Activated B cell treated with CpG ODN at 0.5 μM for 24 hours (primary cell): ENCODE data around the gene TNFAIP2. TPM values are rescaled to one million over a fixed set of nuclear protein-coding genes. Genes with fewer than 3 reads are reported as not detected.
"Not testable (repeated sequence)": the region's sequence is repeated elsewhere in the genome, so short reads cannot be mapped to it uniquely, and the experiment has no call there.

ENCODE experiments used
- ATAC-seq: fragments of 200-7000 bp; cut with Tn5 transposase; one replicate; pipeline ENCODE4 v1.10.0; 2021; ENCODE audit warnings: low read depth, mild to moderate bottlenecking, moderate library complexity
- CTCF ChIA-PET: fragments of 350-600 bp; sonication (Branson Sonifier 250); formaldehyde crosslinking; loops from one replicate; lab custom pipeline; 2021; ENCODE audit warnings: antibody characterized with exemption; lab: Charles Lee
- POLR2A ChIA-PET: fragments of 350-600 bp; sonication (Branson Sonifier 250); formaldehyde crosslinking; loops from one replicate; lab custom pipeline; 2021; ENCODE audit warnings: antibody characterized with exemption; lab: Charles Lee
- DNase-seq: peaks from one replicate; pipeline ENCODE4 v3.0.0; 2022
- H3K27ac Mint-ChIP-seq: one replicate; pipeline ENCODE4 v1.8.0; 2020; ENCODE audit warnings: mixed read lengths
- H3K27me3 Mint-ChIP-seq: one replicate; pipeline ENCODE4 v1.8.0; 2021; ENCODE audit warnings: mixed read lengths
- H3K36me3 Mint-ChIP-seq: one replicate; pipeline ENCODE4 v1.8.0; 2021; ENCODE audit warnings: low read depth, mixed read lengths
- H3K4me1 Mint-ChIP-seq: one replicate; pipeline ENCODE4 v1.8.0; 2021; ENCODE audit warnings: mixed read lengths
- H3K4me3 Mint-ChIP-seq: one replicate; pipeline ENCODE4 v1.8.0; 2020; ENCODE audit warnings: mild to moderate bottlenecking, mixed read lengths
- H3K9me3 Mint-ChIP-seq: one replicate; pipeline ENCODE4 v1.8.0; 2020; ENCODE audit warnings: mixed read lengths
- intact Hi-C: fragments of 100-400 bp; cut with micrococcal nuclease; formaldehyde crosslinking; loops from one replicate; pipeline ENCODE4 v1.15.1; 2024
- total RNA-seq: library from RNA; stranded (reverse); gene quantifications from 2 replicates; pipeline ENCODE4 v1.2.3, GENCODE V29; 2022
- TF ChIP-seq, protein P1 (sequence below): fragments of 200-600 bp; IDR thresholded peaks from one replicate; pipeline ENCODE4 v1.8.0; 2022; ENCODE audit warnings: antibody characterized with exemption, mild to moderate bottlenecking

TNFAIP2 gene
- total RNA-seq, 1 donor from 2014 or later: 4.1 TPM

DNA sequence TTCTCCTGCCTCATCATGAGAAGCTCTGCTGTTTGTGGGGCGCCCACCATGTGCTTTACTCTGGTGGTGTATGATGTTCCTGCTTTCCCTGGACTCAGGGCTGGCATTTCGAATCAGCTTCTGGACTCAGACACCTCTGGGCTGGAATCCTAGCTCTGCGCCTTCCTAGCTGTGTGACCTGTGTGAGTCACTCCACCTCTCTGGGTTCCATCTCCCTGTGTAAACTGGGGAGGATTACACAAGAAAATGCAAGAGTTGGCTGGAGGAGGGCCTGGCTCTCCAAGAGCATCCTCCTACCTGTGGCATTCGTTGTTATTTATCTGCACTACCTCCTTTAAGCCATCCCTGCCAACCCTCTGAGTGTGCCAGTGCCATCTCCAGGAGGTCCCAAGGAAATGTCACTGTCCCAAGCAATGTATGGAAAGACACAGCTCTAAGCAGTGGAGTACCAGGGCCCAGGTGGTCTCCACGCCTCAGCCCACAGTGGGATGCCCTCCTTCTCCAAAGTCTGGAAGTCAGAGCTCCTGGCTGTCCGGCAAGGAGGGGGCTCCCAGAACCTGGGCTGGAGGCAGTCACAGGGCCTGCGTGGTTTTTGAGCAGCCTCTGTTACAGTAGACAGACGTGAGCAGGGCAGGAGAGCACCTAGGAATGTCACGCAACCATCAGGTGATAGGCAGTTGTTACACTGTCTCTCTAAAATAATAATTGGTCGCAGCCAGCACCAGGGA lies 7.3 kb upstream of the TNFAIP2 start:
- Mint-ChIP-seq H3K9me3 (no peaks in the 10 kb centered on the region), H3K27me3 (peaks cover 4% of the 10 kb centered on the region), H3K27ac (no peak overlapping the region), H3K4me1 (peaks cover 24% of the 10 kb centered on the region), H3K4me3 (no peak overlapping the region), H3K36me3 (no peaks in the 10 kb centered on the region)
- intact Hi-C loops: no loop called here
- no peak for ATAC-seq
- CTCF ChIA-PET: interaction anchor here (2.6 kb wide), 1 partner anchor 11 kb away, joined by 13 read pairs; no protein-coding TSS in a partner anchor
- no peak for DNase-seq
- POLR2A ChIA-PET: no interaction called here
- TF ChIP-seq, protein P1, sequence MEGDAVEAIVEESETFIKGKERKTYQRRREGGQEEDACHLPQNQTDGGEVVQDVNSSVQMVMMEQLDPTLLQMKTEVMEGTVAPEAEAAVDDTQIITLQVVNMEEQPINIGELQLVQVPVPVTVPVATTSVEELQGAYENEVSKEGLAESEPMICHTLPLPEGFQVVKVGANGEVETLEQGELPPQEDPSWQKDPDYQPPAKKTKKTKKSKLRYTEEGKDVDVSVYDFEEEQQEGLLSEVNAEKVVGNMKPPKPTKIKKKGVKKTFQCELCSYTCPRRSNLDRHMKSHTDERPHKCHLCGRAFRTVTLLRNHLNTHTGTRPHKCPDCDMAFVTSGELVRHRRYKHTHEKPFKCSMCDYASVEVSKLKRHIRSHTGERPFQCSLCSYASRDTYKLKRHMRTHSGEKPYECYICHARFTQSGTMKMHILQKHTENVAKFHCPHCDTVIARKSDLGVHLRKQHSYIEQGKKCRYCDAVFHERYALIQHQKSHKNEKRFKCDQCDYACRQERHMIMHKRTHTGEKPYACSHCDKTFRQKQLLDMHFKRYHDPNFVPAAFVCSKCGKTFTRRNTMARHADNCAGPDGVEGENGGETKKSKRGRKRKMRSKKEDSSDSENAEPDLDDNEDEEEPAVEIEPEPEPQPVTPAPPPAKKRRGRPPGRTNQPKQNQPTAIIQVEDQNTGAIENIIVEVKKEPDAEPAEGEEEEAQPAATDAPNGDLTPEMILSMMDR: no peak

DNA sequence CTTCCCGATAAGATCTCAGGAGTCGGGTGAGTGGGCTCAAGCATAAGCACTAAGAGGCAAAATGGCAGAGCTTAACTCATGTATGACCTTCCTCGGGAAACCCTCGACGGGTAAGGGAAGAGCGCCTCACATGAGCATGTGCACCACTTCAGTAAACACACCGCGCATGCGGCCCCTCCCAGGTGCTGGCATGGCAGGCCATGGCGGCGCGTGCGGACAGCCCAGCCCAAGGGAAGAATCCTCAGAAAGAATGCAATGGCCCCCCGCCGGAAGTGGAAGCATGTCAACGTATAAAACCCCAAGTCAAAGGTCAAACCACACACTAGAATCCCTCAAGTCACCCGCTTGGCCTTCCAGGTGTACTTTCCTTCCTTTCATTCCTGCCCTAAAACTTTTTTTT lies 6.6 kb upstream of the TNFAIP2 start:
- Mint-ChIP-seq H3K27me3 (peaks cover 9% of the 10 kb centered on the region), H3K4me1 (peaks cover 19% of the 10 kb centered on the region), H3K27ac (no peak overlapping the region), H3K36me3 (no peaks in the 10 kb centered on the region), H3K4me3 (no peak overlapping the region), H3K9me3 (no peaks in the 10 kb centered on the region)
- ATAC-seq: no peak
- TF ChIP-seq, protein P1: no peak
- intact Hi-C loops: no loop called here
- CTCF ChIA-PET: interaction anchor here (2.6 kb wide), 1 partner anchor 11 kb away, joined by 13 read pairs; no protein-coding TSS in a partner anchor
- POLR2A ChIA-PET: no interaction called here
- DNase-seq: no peak

DNA sequence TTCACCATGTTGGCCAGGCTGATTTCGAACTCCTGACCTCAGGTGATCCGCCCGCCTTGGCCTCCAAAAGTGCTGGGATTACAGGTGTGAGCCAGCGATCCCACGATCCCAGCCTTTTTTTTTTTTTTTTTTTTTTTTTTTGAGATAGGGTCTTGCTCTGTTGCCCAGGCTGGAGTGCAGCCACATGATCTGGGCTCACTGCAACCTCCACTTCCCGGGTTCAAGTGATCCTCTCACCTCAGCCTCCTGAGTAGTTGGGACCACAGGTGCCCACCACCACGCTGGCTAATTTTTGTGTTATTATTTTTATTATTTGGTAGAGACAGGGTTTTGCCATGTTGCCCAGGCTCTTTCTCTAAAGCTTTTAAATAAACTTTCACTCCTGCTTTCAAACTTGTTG lies 5.8 kb upstream of the TNFAIP2 start:
- intact Hi-C loops, ATAC-seq, H3K27ac Mint-ChIP-seq, H3K4me3 Mint-ChIP-seq, POLR2A ChIA-PET, DNase-seq, H3K9me3 Mint-ChIP-seq, H3K36me3 Mint-ChIP-seq: not testable (repeated sequence)
- CTCF ChIA-PET: interaction anchor here (1.4 kb wide), 1 partner anchor 13 kb away, joined by 6 read pairs; no protein-coding TSS in a partner anchor
- Mint-ChIP-seq H3K27me3 (peaks cover 13% of the 10 kb centered on the region), H3K4me1 (peaks cover 19% of the 10 kb centered on the region)

- no peak for ATAC-seq
- H3K36me3 Mint-ChIP-seq: no peaks in the 10 kb centered on the region
- no peak overlapping the region for H3K27ac Mint-ChIP-seq
- ChIA-PET CTCF (interaction anchor here (1.4 kb wide), 1 partner anchor 13 kb away, joined by 6 read pairs; no protein-coding TSS in a partner anchor), POLR2A (no interaction called here)
- TF ChIP-seq, protein P1: no peak
- intact Hi-C loops: no loop called here
- DNase-seq: no peak
- H3K4me1 Mint-ChIP-seq: peaks cover 19% of the 10 kb centered on the region
- no peak overlapping the region for H3K4me3 Mint-ChIP-seq
- H3K27me3 Mint-ChIP-seq: peaks cover 13% of the 10 kb centered on the region
- no peaks in the 10 kb centered on the region for H3K9me3 Mint-ChIP-seq
These were observed 5.1 kb upstream of the TNFAIP2 start for GRCh38 chr14:103118018-103118662.

GRCh38 chr14:103118663-103119404 lies 4.4 kb upstream of the TNFAIP2 start:
- Mint-ChIP-seq H3K4me1 (peaks cover 19% of the 10 kb centered on the region), H3K4me3 (no peak overlapping the region), H3K27me3 (peaks cover 13% of the 10 kb centered on the region), H3K9me3 (no peaks in the 10 kb centered on the region), H3K36me3 (no peaks in the 10 kb centered on the region), H3K27ac (no peak overlapping the region)
- no peak for DNase-seq
- CTCF ChIA-PET: interaction anchor here (1.4 kb wide), 1 partner anchor 14 kb away, joined by 6 read pairs; no protein-coding TSS in a partner anchor
- POLR2A ChIA-PET: no interaction called here
- TF ChIP-seq, protein P1: no peak
- intact Hi-C loops: no loop called here
- ATAC-seq: no peak

- H3K36me3 Mint-ChIP-seq, H3K4me3 Mint-ChIP-seq, intact Hi-C loops, CTCF ChIA-PET, POLR2A ChIA-PET, H3K9me3 Mint-ChIP-seq, DNase-seq, H3K27ac Mint-ChIP-seq, ATAC-seq: not testable (repeated sequence)
- Mint-ChIP-seq H3K27me3 (peaks cover 20% of the 10 kb centered on the region), H3K4me1 (peaks cover 22% of the 10 kb centered on the region)
These were observed 3.7 kb upstream of the TNFAIP2 start for GRCh38 chr14:103119527-103119926.
